Measurements from ENCODE around the gene CDKAL1.

CDKAL1 gene

DNA sequence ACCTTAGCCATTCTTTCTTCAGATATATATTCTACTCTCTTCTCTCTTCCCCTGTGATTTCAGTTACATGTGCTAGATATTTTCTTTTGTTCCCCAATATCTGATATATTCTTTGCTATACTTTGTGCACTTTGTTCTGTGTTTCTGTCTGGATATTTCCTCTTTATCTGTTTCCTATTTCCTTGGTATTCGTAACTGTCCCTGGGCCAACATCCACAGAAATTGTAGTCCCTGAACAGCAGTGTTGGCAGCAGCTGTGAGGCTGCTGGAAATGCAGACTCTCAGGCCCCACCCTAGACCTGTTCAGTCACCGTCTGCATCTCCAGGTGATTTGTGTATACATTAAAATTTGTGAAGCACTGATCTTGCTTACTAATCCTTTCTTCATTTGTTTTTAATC is 536.4 kb downstream of the CDKAL1 start:
- H3K4me3 ChIP-seq (ENCODE audit: low read depth, low read length), result no peak overlapping the region
- TF ChIP-seq, protein P1, sequence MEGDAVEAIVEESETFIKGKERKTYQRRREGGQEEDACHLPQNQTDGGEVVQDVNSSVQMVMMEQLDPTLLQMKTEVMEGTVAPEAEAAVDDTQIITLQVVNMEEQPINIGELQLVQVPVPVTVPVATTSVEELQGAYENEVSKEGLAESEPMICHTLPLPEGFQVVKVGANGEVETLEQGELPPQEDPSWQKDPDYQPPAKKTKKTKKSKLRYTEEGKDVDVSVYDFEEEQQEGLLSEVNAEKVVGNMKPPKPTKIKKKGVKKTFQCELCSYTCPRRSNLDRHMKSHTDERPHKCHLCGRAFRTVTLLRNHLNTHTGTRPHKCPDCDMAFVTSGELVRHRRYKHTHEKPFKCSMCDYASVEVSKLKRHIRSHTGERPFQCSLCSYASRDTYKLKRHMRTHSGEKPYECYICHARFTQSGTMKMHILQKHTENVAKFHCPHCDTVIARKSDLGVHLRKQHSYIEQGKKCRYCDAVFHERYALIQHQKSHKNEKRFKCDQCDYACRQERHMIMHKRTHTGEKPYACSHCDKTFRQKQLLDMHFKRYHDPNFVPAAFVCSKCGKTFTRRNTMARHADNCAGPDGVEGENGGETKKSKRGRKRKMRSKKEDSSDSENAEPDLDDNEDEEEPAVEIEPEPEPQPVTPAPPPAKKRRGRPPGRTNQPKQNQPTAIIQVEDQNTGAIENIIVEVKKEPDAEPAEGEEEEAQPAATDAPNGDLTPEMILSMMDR (IDR thresholded peaks at IDR 0.05; ENCODE audit: borderline replicate concordance, insufficient read depth, low read depth, low read length), result no peak

DNA sequence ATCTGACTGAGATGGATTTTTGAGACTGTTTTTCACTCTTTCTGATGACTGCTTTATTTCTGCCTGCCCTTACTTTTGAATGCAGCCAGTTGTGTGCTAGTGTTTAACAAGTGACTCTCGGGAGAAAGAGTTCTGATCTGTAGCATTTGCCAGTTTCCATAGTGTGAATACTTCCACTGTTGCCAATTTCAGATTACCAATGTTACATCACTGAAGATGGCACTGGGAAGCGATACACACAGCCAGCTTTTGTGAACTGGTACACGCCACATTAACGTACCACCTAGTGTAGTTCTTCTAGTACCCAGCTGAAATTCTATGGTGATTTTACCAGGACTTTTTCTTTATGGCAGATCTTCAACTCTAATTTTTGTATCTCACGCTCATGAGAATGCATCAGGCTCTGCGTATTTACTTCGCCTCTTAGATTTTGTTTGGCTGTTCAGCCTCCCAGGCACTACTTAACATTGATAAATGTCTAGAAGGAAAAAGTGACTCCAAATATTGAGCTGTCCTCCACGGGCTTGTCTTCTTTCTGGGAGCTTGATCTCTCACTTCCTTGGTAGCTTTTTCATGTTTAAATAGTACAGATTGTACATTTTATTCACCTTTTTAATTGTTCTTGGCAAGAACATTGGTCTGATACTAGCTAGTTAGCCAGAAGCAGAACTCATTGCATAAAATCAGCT is 537.7 kb downstream of the CDKAL1 start:
- TF ChIP-seq, protein P1 (IDR thresholded peaks at IDR 0.05; ENCODE audit: borderline replicate concordance, insufficient read depth, low read depth, low read length), result no peak
- H3K4me3 ChIP-seq (ENCODE audit: low read depth, low read length), result no peak overlapping the region

DNA sequence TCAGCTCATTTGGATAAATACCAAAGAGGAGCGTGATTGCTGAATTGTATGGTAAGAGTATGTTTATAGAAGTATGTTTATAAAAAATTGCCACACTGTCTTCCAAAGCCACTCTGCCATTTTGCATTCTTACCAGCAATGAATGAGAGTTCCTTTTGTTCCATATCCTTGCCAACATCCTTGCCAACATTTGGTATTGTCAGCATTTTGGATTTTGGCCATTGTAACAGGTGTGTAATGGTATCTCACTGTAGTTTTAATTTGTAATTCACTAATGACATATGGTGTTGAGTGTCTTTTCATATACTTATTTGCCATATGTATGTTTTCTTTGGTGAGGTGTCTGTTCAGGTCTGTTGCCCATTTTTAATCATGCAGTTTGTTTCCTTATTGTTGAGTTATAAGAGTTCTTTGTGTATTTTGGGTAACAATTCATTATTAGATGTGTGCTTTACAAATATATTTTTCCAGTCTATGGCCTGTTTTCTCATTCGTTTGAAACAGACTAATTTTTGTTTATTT is 539.1 kb downstream of the CDKAL1 start:
- TF ChIP-seq, protein P1 (IDR thresholded peaks at IDR 0.05; ENCODE audit: borderline replicate concordance, insufficient read depth, low read depth, low read length), result no peak

DNA sequence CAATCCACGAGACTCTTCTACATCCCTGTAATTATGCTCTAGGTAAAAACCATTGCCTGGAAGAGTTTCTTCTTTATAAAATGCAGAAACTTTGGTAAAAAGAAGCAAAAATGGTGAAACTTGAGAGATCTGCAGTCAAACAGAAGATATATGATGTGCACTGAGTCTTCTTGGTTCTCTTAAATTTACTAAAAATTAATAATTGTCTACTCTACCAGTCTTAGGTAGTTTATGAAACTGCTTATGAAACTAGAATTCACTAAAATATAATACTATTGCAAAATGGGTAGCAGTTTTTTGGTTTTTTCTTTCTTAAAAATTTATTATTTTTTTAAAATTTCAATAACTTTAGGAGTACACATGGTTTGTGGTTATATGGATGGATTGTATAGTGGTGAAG is 540.2 kb downstream of the CDKAL1 start:
- H3K4me3 ChIP-seq (ENCODE audit: low read depth, low read length), result no peak overlapping the region
- TF ChIP-seq, protein P1 (IDR thresholded peaks at IDR 0.05; ENCODE audit: borderline replicate concordance, insufficient read depth, low read depth, low read length), result no peak

More for the DNA sequence above, 539.1 kb downstream of the CDKAL1 start:
- H3K4me3 ChIP-seq (ENCODE audit: low read depth, low read length), result no peak overlapping the region

DNA sequence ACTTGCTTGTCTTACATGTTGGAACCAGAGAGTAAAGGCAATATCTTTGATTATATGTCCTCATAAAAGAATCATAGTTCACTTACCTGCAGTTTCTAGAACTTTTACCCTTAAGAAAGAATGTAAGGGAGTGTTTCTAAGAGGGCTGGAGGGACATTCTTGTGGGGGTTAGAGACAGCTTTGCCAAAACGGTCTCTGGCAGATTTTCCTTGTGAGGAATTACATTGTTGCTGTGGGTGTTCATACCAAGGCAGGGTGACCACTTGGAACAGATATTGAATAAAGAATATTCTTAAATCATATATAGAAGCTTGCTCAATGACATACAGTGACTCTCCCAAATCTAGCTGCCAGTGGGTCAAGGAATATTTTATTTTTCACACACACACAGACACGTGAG is 541.7 kb downstream of the CDKAL1 start:
- H3K4me3 ChIP-seq (ENCODE audit: low read depth, low read length), result no peak overlapping the region
- TF ChIP-seq, protein P1 (IDR thresholded peaks at IDR 0.05; ENCODE audit: borderline replicate concordance, insufficient read depth, low read depth, low read length), result no peak

DNA sequence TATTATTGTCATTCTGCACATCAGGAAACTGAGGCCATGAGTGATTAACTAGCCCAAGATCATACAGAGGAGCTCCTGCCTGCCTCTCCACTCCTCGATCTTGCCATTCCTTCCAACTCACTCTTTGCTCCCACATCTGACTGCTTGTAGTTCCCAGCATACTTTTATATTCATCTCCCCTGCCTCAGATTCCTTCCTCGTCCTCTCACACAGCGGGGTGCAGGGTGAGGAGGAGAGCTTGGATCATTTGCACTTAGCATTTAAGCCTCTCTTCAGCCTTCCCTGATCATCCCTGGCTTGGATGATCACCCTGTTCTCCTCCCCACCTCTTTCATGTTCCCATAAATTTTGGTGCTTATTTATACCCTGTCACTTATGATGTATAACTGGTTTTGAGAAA is 544.2 kb downstream of the CDKAL1 start:
- H3K4me3 ChIP-seq (ENCODE audit: low read depth, low read length), result no peak overlapping the region
- TF ChIP-seq, protein P1 (IDR thresholded peaks at IDR 0.05; ENCODE audit: borderline replicate concordance, insufficient read depth, low read depth, low read length), result no peak

DNA sequence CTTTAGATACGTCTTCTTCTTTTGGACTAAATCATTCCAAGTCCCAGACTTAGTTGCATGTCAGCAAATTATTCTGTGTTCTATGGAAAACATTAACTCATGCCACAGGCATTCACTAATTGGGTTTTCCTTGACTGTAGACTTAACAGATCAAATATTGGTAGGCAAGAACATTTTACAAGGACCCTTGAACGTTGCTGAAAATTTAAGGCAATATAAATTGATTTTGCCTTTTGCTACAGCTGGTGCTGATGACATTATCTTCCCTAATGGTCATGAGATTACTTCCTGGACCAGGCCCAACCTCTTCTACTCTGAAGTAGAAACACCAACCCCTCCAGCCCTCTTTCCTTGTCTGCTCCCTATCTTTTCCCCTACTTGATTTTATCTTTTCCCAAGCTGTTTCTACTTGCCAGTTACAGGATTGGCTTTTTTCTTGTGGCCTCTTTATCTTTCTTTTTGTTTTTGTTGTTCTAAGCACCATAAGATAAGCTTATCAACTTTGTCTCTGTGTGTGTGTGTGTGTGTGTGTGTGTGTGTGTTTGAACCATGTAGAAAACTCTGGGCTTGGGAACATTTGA is 545.3 kb downstream of the CDKAL1 start:
- H3K4me3 ChIP-seq (ENCODE audit: low read depth, low read length), result no peak overlapping the region
- TF ChIP-seq, protein P1 (IDR thresholded peaks at IDR 0.05; ENCODE audit: borderline replicate concordance, insufficient read depth, low read depth, low read length), result no peak
